Breast epithelium (tissue), 3 donors: ENCODE results near the gene RNF212.

ENCODE experiments used
- CTCF ChIP-seq, 3 donors: fragments of 450-650 bp; IDR thresholded peaks; one replicate each; pipeline ENCODE4 v1.5.1; 2016 to 2017; ENCODE audit warnings: antibody characterized with exemption in 3 of 3, mild to moderate bottlenecking in 3 of 3, moderate library complexity in 3 of 3
- POLR2AphosphoS5 ChIP-seq, 3 donors: sonication (generic); formaldehyde crosslinking; IDR thresholded peaks; one replicate each; pipeline ENCODE4 v1.6.1; 2017; ENCODE audit warnings: antibody characterized with exemption in 3 of 3

DNA sequence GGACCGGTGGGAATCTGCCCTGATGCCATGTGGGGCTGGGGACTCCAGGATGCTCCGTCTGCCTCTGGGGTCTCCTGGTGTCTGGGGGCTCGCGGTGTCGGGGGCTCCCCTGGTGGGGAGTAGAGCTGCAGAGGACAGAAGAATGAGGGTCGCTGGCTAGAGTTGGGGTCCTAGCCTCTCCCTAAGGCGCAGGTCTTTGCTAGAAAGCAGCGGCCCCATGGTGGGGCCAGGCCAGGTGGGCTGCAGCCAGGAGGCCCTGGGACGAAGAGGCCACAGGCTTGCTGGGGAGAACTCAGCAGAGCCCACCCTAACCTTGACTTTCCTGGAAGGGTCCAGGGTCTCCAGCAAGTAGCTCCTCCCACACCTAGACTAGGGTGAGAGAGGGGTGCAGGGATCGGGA, 80.5 kb downstream of the RNF212 start:
- TF ChIP-seq CTCF (IDR thresholded peaks at IDR 0.05) (no peak), POLR2AphosphoS5 (IDR thresholded peaks at IDR 0.05) (no peak)
